Muscle of arm (tissue), 12 donors: ENCODE measurements around the gene CLDN19. TPM values are rescaled to one million over a fixed set of nuclear protein-coding genes. Genes with fewer than 3 reads are reported as not detected.
"Not testable (repeated sequence)": the region's sequence is repeated elsewhere in the genome, so short reads cannot be mapped to it uniquely, and the experiment has no call there.

ENCODE experiments used
- DNase-seq: peaks from one replicate; pipeline ENCODE4 v3.0.0-alpha.2; 2013
- polyA plus RNA-seq, 12 donors: library from polyadenylated mRNA; unstranded; fragments of 120-200 nt; gene quantifications; one replicate each; pipeline ENCODE4 v1.2.1, GENCODE V29; 2013; ENCODE audit not compliant: insufficient read length in 12 of 12

The CLDN19 gene
- polyA plus RNA-seq, 12 donors, result 0.27 to 2.2 (median 0.72) TPM; not detected in 2

DNA sequence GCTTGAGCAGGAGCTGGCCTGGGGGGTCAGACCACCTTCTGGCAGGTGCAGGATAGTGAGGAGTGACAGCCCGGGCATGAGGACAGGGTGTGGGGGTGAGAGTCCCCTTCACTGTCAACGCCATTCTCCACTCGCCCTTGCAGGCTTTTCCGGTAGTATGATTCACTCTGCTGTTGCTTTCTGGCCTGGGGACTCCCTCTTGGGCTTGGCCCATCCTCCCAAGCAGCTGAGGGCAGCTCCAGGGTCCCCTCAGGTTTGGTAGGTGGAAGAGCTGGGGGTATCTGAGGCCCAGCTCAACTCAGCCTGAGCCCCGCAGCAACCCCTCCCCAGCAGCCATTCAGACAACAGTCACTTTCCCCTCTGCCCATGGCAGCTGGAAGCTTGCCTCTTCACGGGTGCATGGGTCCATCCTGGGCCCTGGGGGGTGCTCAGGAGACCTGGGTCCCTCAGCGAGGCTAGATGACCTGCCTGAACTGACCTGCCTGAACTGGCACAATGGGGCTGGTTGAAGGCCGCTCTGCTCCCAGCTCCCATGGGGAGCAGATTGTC, 1.3 kb downstream of the CLDN19 start:
- no peak for DNase-seq

GRCh38 chr1:42737986-42738677, 1.9 kb downstream of the CLDN19 start:
- no peak for DNase-seq

GRCh38 chr1:42737257-42737656, 2.8 kb downstream of the CLDN19 start:
- DNase-seq, result no peak

GRCh38 chr1:42736571-42737200, 3.4 kb downstream of the CLDN19 start:
- DNase-seq, result no peak

DNA sequence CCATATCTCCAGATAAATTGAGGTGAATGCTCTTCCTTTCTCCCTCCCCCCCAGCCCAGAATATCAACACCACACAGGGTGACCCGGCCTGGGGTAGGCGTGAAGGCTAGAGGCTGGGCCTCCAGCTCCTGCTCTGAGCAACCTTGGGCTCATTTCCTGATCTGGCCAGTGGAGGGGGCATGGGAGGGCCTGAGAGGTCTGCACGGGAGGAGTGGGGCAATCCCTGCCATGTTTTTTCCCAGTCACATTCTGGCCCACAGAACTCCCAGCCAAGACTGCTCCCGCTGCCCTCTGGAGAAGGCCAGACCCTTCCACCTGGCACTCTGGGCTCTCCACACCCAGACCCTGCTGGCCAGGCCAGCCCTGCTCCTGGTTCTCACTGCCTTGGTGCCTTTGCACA, 3.9 kb downstream of the CLDN19 start:
- no peak for DNase-seq

DNA sequence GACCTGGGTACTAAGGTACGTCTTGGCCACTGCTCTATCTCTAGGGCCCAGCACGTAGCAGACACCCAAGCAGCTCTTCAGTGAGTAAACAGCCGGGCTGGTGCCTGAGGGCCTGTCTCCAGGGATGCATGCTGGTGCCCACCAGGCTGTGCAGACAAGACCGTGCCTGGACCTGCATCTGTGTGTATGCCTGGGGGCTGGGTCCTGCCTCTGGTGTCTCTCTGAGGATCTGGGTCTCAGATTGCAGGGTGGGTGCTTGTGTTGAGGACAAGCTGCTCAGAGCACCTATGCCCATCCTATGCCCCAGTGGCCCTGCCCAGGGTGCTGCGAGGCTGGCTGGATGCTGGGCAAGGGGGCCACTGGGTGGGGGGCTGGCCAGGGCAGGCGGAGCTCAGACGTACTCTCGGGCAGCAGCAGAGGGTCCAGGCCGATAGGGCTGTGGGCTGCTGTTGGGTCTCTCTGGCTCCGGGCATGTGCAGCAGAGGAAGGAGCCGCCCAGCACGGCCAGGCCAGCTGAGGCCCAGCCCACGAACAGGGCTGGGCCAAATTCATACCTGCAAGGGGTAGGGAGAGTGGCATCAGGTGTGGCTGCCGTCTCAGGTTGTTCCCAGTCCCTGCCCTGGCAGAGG, 4.4 kb downstream of the CLDN19 start:
- no peak for DNase-seq

GRCh38 chr1:42735056-42735455, 5.0 kb downstream of the CLDN19 start:
- no peak for DNase-seq

GRCh38 chr1:42734201-42735035, 5.6 kb downstream of the CLDN19 start:
- DNase-seq, result no peak

DNA sequence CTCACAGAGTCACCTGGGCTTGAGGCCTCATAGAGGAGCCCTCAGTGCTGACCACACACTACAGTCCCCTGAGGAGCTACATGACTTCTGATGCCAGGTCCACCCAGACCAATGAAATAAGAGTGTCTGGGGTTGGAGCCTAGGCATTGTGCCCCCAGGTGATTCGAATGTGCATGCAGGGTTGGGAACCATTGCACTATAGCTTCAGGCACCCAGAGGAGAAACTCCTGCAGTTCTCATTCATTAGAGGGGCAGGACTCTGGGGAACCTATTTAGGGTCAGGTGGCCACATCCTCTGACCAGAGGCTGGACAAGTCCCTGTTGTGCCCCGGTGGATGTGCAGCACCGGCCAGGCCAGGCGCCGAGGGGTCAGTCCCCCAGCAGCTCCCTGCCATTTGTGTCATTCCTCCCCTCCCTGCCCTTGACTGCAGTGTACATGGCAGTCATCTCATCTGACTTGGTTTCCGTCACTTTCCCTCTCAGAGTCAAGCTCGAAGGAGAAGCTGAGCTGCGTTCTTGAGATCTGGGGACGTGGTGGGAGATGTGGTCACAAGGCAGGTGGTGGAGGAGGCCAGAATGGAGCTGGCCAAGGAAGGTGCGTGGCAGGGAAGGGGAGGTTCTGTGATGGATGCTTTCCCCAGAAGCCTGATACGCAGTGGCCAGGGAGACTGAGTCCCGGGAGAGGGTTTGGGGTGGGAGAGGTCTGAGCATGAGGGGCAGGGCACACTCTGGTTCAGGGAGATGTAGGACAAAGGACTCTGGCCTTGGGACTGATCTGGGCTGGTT, 6.4 kb downstream of the CLDN19 start:
- DNase-seq, result no peak

GRCh38 chr1:42732126-42732680, 7.8 kb downstream of the CLDN19 start:
- no peak for DNase-seq

DNA sequence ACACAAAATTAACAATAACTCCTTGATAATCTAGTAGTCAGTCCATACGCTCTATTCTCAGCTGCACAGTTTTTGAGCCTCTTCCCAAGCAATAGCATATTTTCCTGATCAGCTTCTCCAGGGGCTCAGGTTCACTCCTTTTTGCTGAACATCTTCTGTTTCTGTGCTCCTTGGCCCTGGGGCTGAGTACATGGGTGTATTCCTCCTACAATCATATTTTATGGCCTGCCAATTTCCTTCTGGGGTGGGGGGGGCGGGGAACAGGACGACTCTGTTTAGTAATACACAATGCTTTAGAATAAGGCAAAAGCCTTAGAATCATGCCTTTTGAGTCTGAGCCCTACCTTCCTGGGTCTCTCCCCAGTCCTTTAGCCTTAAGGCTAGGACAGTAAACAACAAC, 8.5 kb downstream of the CLDN19 start:
- DNase-seq, result no peak

DNA sequence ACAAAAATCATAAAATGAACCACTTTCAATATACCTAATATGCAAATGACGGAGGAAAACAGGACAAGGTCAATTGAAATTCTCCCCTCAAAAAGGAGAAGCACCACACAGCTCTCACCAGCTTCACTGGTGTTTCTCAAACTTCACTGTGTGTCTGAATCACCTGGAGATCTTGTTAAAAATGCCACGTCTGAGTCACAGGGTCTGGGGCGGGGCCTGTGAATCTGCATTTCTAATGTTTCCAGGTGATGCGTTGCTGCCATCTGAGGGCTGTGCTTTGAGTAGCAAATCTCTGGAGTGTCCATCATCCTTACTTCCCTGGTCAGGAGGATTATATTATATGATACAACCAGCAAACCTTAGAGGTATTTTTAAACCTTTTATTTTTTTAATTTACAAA, 9.0 kb downstream of the CLDN19 start:
- no peak for DNase-seq

DNA sequence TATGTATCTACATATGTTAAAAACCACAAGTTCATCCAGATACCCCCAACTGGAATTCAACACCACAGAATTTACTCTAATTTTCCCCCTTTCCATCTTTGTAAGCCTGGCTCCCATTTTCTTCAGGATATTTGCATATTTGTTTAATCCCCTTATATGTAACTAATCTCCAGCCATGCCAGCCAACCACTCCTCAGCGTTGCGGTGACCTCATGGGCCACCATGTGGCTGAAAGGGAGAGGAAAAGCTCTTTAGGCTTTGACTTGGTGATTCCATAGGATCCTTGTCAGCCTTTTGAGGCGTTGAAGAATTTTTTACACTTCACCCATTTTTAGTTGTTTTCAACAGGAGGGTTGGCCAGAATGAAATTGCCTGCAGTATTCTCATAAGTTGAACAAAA, 10.0 kb downstream of the CLDN19 start:
- DNase-seq, result no peak

DNA sequence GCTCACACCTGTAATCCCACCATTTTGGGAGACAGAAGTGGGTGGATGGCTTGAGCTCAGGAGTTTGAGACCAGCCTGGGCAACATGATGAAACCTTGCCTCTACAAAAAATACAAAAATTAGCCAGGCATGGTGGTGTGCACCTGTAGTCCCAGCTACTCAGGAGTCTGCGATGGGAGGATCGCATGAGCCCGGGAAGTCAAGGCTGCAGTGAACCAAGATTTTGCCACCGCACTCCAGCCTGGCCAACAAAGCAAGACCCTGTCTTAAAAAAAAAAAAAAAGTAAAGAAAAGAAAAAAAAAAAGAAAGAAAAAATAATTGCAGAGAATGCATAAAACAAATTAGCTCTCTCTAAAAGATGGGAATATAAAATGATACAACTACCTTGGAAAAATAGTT, 14.2 kb downstream of the CLDN19 start:
- DNase-seq, result not testable (repeated sequence)

GRCh38 chr1:42723511-42723910, 16.5 kb downstream of the CLDN19 start:
- DNase-seq, result no peak

DNA sequence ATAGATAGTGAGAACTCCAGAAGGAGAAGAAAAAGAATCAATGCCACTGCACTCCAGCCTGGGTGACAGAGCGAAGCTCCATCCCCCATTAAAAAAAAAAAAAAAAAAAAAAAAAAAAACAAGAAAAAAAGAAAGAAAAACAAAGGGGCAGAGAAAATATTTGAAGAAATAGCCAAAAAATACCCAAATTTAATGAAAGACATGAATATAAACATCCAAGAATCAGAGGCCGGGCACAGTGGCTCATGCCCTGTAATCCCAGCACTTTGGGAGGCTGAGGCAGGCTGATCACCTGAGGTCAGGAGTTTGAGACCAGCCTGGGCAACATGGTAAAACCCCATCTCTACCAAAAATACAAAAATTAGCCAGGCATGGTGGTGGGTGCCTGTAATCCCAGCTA, 17.6 kb downstream of the CLDN19 start:
- DNase-seq, result not testable (repeated sequence)

DNA sequence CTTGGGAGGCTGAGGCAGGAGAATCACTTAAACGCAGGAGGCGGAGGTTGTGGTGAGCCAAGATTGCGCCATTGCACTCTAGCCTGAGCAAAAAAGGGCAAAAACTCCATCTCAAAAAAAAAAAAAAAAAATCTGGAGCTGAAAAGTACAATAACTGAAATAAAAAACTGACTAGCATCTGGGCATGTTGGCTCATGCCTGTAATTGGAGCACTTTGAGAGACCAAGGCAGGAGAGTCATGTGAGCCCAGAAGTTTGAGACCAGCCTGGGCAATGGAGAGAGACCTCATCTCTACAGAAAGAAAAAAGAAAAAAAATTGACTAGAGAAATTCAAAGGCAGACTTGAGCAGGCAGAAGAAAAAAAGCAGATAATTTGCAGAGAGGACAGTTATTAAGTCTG, 18.1 kb downstream of the CLDN19 start:
- no peak for DNase-seq

GRCh38 chr1:42720868-42721267, 19.2 kb downstream of the CLDN19 start:
- DNase-seq, result no peak

GRCh38 chr1:42714441-42714840, 25.6 kb downstream of the CLDN19 start:
- DNase-seq, result not testable (repeated sequence)

DNA sequence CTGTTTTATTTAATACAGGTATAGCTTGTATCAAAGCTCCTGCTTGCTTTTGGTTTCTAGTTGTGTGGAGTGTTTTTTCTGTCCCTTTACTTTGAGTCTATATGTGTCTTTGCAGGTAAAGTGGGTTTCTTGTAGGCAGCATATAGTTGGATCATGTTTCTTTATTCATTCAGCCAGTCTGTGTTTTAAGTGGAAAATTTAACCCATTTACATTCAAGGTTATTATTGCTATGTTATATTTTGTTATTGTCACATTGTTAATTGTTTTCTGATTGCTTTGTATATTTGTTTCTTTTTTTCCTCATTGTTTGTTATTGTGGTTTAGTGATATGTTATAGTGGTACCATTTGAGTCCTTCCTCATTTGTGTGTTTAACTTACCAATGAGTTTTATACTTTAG, 26.7 kb downstream of the CLDN19 start:
- DNase-seq, result no peak

- DNase-seq, result not testable (repeated sequence)
Measured at GRCh38 chr1:42712808-42713207, 27.2 kb downstream of the CLDN19 start.
